ENCODE data around the gene HSPA4L. TPM values are rescaled to one million over a fixed set of nuclear protein-coding genes. Genes with fewer than 3 reads are reported as not detected.

HSPA4L gene
- total RNA-seq, 1 experiment from 2014 or later: 6.9 TPM

- TF ChIP-seq, protein P1, sequence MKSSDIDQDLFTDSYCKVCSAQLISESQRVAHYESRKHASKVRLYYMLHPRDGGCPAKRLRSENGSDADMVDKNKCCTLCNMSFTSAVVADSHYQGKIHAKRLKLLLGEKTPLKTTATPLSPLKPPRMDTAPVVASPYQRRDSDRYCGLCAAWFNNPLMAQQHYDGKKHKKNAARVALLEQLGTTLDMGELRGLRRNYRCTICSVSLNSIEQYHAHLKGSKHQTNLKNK (CRISPR knock-in tag; IDR thresholded peaks at IDR 0.05): no peak
- TF ChIP-seq TEAD4 (CRISPR knock-in tag; IDR thresholded peaks at IDR 0.05) (0 out of 2 replicates have a peak, but pooled peaks have one; percentile 77), STAT6 (CRISPR knock-in tag; conservative IDR thresholded peaks at IDR 0.05; ENCODE audit: low read depth) (no peak), CDX4 (CRISPR knock-in tag; IDR thresholded peaks at IDR 0.05; ENCODE audit: borderline replicate concordance) (no peak), CREM (CRISPR knock-in tag; IDR thresholded peaks at IDR 0.05) (peak; percentile 84), ZNF232 (CRISPR knock-in tag; IDR thresholded peaks at IDR 0.05) (peak; percentile 80), PRRX2 (CRISPR knock-in tag; IDR thresholded peaks at IDR 0.05) (0 out of 2 replicates have a peak, but pooled peaks have one; percentile 4), NR1H2 (CRISPR knock-in tag; IDR thresholded peaks at IDR 0.05) (no peak), SP1 (CRISPR knock-in tag; conservative IDR thresholded peaks at IDR 0.05) (peak; percentile 92), USF1 (CRISPR knock-in tag; IDR thresholded peaks at IDR 0.05) (peak; percentile 53; the same call in 1 of the 2 replicates)
- TF ChIP-seq, protein P2, sequence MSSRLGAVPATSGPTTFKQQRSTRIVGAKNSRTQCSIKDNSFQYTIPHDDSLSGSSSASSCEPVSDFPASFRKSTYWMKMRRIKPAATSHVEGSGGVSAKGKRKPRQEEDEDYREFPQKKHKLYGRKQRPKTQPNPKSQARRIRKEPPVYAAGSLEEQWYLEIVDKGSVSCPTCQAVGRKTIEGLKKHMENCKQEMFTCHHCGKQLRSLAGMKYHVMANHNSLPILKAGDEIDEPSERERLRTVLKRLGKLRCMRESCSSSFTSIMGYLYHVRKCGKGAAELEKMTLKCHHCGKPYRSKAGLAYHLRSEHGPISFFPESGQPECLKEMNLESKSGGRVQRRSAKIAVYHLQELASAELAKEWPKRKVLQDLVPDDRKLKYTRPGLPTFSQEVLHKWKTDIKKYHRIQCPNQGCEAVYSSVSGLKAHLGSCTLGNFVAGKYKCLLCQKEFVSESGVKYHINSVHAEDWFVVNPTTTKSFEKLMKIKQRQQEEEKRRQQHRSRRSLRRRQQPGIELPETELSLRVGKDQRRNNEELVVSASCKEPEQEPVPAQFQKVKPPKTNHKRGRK (CRISPR knock-in tag; IDR thresholded peaks at IDR 0.05; ENCODE audit: borderline replicate concordance): no peak
- TF ChIP-seq, protein P3, sequence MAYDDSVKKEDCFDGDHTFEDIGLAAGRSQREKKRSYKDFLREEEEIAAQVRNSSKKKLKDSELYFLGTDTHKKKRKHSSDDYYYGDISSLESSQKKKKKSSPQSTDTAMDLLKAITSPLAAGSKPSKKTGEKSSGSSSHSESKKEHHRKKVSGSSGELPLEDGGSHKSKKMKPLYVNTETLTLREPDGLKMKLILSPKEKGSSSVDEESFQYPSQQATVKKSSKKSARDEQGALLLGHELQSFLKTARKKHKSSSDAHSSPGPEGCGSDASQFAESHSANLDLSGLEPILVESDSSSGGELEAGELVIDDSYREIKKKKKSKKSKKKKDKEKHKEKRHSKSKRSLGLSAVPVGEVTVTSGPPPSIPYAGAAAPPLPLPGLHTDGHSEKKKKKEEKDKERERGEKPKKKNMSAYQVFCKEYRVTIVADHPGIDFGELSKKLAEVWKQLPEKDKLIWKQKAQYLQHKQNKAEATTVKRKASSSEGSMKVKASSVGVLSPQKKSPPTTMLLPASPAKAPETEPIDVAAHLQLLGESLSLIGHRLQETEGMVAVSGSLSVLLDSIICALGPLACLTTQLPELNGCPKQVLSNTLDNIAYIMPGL (CRISPR knock-in tag; IDR thresholded peaks at IDR 0.05): peak; percentile 63; the same call in 1 of the 2 replicates
These were observed 98.8 kb downstream of the HSPA4L start, which contains the start of gene PLK4 (continued) for GRCh38 chr4:127880763-127881562.

GRCh38 chr4:127881563-127881864 lies 99.4 kb downstream of the HSPA4L start:
- POLR2A ChIA-PET: interaction anchor here (0.7 to 2.4 kb wide), 8 partner anchors 14 to 249 kb away, joined by 3 to 37 read pairs (median 5); partner anchors contain the start of genes ABHD18, HSPA4L, INTU and LARP1B
- Mint-ChIP-seq H3K27ac (peak overlapping the region; percentile 99), H3K36me3 (peaks cover 41% of the 10 kb centered on the region), H3K4me3 (peak overlapping the region; percentile 91), H3K4me1 (peaks cover 12% of the 10 kb centered on the region), H3K9me3 (no peaks in the 10 kb centered on the region), H3K27me3 (ENCODE audit: low read depth) (no peaks in the 10 kb centered on the region)
- ATAC-seq (no peak), DNase-seq (ENCODE audit: low spot score) (no peak)
- TF ChIP-seq, protein P4, sequence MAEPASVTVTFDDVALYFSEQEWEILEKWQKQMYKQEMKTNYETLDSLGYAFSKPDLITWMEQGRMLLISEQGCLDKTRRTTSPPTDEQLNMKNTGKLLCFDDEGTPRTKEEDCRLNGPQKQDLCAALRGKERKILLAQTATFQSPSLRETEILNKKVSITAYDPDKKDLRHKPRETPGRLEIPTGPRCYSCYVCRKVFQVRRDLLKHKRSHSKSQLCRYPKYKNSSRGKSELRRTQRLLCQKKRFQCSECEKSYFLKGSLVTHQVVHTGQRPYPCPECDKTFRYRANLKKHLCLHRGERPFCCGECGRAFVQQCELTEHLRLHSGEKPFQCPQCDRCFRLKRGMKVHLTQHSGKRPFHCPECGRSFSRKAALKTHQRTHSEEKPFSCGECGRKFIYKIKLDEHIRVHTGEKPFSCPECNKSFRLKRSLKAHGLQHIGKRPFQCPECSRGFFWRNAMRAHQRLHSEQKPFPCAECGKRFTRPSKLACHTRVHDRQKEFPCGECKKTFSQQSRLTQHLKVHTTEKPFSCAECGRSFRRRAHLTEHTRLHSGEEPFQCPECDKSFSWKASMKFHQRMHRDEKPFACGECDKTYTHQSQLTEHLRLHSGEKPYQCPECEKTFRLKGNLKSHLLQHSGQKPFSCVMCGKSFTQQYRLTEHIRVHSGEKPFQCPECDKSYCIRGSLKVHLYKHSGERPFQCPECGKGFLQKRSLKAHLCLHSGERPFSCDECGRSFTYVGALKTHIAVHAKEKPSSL (CRISPR knock-in tag; conservative IDR thresholded peaks at IDR 0.05): 0 out of 2 replicates have a peak, but pooled peaks have one; percentile 5
- TF ChIP-seq JUN (CRISPR knock-in tag; IDR thresholded peaks at IDR 0.05): no peak
- TF ChIP-seq ZNF121 (CRISPR knock-in tag; IDR thresholded peaks at IDR 0.05): no peak
- TF ChIP-seq CTCF (IDR thresholded peaks at IDR 0.05): no peak
- CTCF ChIA-PET: interaction anchor here (0.6 to 1.6 kb wide), 6 partner anchors 11 to 277 kb away, joined by 3 to 13 read pairs (median 4); partner anchors contain the start of genes ABHD18, HSPA4L and MFSD8
